T47D (cell line): ENCODE measurements around the gene BNC2.

Experiments used
- DNase-seq, 2 experiments: peaks; one replicate each; pipeline versions ENCODE4 v3.0.0 to v3.0.0-alpha.2; 2011 to 2012; ENCODE audit warnings: low read depth in 1 of 2, low spot score in 1 of 2
- JUND ChIP-seq: IDR thresholded peaks from 2 replicates; pipeline ENCODE4 v1.6.1; 2012; ENCODE audit warnings: low read depth
- in situ Hi-C: cut with HindIII; loops from 2 replicates; pipeline ENCODE4 v1.10.0; 2016; ENCODE audit warnings: low sequenced_read_pairs, low pct_unique_long_range_greater_than_20kb

BNC2 gene

GRCh38 chr9:16726029-16726428, 144.4 kb downstream of the BNC2 start:
- no peak for DNase-seq
- in situ Hi-C loops, result no loop called here
- no peak for TF ChIP-seq JUND

- no peak for TF ChIP-seq JUND
- no peak for DNase-seq
Observed at GRCh38 chr9:16725066-16725465, 145.4 kb downstream of the BNC2 start.

GRCh38 chr9:16721972-16722371, 148.5 kb downstream of the BNC2 start:
- TF ChIP-seq JUND, result no peak
- no peak for DNase-seq
- in situ Hi-C loops, result no loop called here

More at GRCh38 chr9:16725066-16725465, 145.4 kb downstream of the BNC2 start:
- in situ Hi-C loops, result no loop called here

- DNase-seq, result no peak
- TF ChIP-seq JUND, result no peak
- in situ Hi-C loops, result no loop called here
Observed at GRCh38 chr9:16720386-16720785, 150.1 kb downstream of the BNC2 start.

- DNase-seq, result no peak
- in situ Hi-C loops, result no loop called here
- TF ChIP-seq JUND, result no peak
Observed at GRCh38 chr9:16719921-16720320, 150.5 kb downstream of the BNC2 start.

- in situ Hi-C loops, result no loop called here
- TF ChIP-seq JUND, result no peak
- no peak for DNase-seq
Observed at GRCh38 chr9:16718952-16719351, 151.5 kb downstream of the BNC2 start.

GRCh38 chr9:16718296-16718695, 152.2 kb downstream of the BNC2 start:
- in situ Hi-C loops, result no loop called here
- no peak for TF ChIP-seq JUND
- DNase-seq, result no peak

- no peak for TF ChIP-seq JUND
- in situ Hi-C loops, result no loop called here
- DNase-seq, result no peak
Observed at GRCh38 chr9:16716601-16717000, 153.9 kb downstream of the BNC2 start.

- in situ Hi-C loops, result no loop called here
- TF ChIP-seq JUND, result no peak
- DNase-seq, result no peak
Observed at GRCh38 chr9:16715404-16715803, 155.1 kb downstream of the BNC2 start.

- TF ChIP-seq JUND, result no peak
- no peak for DNase-seq
- in situ Hi-C loops, result no loop called here
Observed at GRCh38 chr9:16712787-16713186, 157.7 kb downstream of the BNC2 start.

- DNase-seq, result no peak
- TF ChIP-seq JUND, result no peak
- in situ Hi-C loops, result no loop called here
Observed at GRCh38 chr9:16710888-16711287, 159.6 kb downstream of the BNC2 start.

GRCh38 chr9:16709924-16710323, 160.5 kb downstream of the BNC2 start:
- in situ Hi-C loops, result no loop called here
- DNase-seq, result no peak
- no peak for TF ChIP-seq JUND

- in situ Hi-C loops, result no loop called here
- no peak for TF ChIP-seq JUND
- DNase-seq, result no peak
Observed at GRCh38 chr9:16708656-16709435, 161.6 kb downstream of the BNC2 start.

GRCh38 chr9:16705111-16705604, 165.3 kb downstream of the BNC2 start:
- in situ Hi-C loops, result no loop called here
- no peak for TF ChIP-seq JUND
- DNase-seq, result no peak
